Esophagus squamous epithelium (tissue), 4 donors: ENCODE results near the gene AOPEP.

Experiments
- CTCF ChIP-seq, 6 experiments: fragments of 450-650 bp in 4 of 6; fragments of 200-600 bp in 2 of 6; sonication (generic) in 2 of 6; IDR thresholded peaks; one replicate each; pipeline ENCODE4 v1.5.1; 2016 to 2019; ENCODE audit warnings: antibody characterized with exemption in 6 of 6, mild to moderate bottlenecking in 4 of 6, moderate library complexity in 4 of 6
- POLR2A ChIP-seq, 4 donors: fragments of 450-650 bp; IDR thresholded peaks; one replicate each; pipeline ENCODE4 v1.6.1; 2017; ENCODE audit warnings: antibody characterized with exemption in 4 of 4, mild to moderate bottlenecking in 4 of 4, moderate library complexity in 3 of 4

GRCh38 chr9:95103281-95103771, 376.8 kb downstream of the AOPEP start:
- TF ChIP-seq CTCF (IDR thresholded peaks at IDR 0.05) (peak in 2 of 6 experiments; percentile 27 to 35), POLR2A (IDR thresholded peaks at IDR 0.05) (no peak)
